ENCODE data around the gene ZGRF1.
"Not testable (repeated sequence)": the region's sequence is repeated elsewhere in the genome, so short reads cannot be mapped to it uniquely, and the experiment has no call there.

Gene ZGRF1

GRCh38 chr4:112637552-112637866 lies 800 bp upstream of the ZGRF1 start:
- no peak for DNase-seq (ENCODE audit: low read depth)

DNA sequence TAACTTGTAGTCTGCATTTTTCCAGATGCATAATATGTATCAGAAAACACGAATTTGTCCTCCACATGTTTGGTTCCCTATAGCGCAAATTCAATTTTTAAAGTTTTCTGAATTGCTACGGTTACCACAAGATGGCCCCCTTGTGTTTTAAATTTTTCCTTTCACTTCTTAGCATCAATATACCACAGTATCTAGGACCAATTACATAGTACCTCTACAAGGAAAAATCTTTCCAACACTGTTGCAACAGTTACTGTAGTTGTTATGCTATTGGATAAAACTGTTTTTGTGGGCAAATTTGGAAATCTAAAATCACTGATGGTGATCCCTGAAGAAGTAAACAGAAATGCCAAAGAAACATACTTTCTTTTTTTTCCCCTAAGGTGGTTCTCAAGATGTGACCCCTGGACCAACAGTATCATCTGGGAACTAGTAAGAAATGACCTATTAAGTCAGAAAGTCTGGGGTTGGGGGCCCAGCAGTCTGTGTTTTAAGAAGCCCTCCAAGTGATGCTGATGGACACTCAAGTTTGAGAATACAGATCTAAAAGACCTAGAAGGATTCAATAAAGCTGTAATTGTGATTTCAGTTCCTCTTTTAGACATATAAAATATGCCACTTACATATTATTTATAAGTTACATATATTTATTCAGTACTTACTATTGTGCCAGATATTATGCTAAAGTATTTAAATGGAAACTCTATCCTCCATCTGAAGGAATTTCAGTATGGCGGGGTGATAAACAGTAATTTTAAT lies 3.1 kb downstream of the ZGRF1 start:
- no peak for DNase-seq (ENCODE audit: low read depth)

DNA sequence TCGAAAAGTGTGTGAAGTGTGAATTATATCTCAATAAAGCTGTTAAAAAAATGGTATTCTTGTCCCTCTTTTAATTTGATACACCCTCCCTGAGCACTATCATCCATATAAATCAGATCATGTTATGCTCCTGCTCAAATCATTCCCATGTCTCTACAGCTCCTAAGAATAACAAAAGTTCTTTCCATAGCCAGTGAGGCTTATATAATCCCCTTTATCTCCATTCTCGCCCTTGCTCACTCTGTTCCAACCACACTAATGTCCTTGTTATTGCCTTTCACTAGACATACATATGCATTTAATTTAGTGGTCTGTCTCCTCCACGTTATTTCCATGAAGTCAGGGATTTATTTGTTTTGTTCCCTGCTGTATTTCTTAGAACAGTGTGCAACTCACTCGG lies 10.5 kb downstream of the ZGRF1 start:
- DNase-seq (ENCODE audit: low read depth): no peak

GRCh38 chr4:112616984-112617383 lies 19.7 kb downstream of the ZGRF1 start:
- DNase-seq (ENCODE audit: low read depth): no peak

GRCh38 chr4:112612814-112613213 lies 23.9 kb downstream of the ZGRF1 start:
- not testable (repeated sequence) for DNase-seq (ENCODE audit: low read depth)

DNA sequence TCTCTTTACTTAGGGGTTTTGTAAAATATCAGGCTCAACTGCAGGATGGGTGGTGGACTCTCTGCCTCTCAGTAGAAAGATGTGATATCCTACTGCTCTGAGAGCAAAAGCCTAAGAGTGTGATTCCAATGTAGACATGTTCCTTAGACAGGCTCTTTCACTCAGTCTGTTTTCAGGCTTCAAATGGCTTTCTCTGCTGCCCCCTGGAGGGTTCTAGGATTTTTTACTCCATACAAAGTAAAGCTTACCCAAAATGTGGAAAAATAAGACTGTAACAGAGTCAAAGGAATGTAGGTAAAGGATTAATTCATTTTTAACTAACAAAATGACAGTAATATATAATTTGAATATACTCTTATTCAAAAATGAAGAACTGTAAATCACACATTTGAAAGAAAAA lies 32.1 kb downstream of the ZGRF1 start:
- peak; percentile 35 for DNase-seq (ENCODE audit: low read depth)

DNA sequence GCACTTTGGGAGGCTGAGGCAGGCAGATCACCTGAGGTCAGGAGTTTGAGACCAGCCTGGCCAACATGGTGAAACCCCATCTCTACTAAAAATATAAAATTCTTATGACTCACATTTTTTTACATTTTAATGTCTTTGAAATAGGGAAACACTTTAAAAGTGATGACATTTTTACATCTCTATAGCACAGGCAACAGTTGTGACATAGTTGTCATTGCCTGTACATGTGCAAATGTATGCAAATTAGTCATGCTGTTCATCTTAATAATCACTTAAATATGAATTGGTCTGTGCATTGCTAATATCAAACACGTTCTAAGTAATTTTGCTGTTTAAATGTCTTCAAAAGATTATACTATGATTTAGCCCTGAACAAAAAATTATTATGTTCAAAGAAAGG lies 41.7 kb downstream of the ZGRF1 start:
- DNase-seq (ENCODE audit: low read depth): no peak

DNA sequence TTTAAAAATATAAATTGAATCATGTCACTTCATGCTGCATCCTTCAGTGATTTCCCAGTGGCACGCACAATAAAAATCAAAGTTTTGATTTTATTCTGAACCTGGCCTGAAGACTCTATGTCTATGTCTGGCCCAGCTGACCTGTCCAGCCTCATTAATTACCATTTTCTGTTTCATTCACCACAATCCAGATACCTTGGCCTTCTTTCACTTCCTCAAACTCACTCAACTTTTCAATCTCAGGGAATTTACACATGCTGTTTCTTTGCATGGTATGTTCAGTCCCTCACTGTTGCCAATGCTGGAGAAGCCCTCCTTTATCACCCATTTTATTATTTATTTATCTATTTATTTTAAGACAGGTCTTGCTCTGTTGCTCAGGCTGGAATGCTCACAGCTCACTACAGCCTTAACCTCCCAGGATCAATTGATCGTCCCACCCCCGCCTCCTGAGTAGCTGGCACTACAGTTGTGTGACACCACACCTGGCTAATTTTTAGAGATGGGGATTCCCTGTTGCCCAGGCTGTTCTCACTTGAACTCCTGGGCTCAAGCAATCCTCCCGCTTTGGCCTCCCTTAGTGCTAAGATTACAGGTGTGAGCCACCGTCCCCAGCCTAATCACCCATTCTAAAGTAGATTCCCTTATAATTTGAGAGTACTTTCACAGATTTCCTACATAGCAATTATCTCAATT lies 43.1 kb downstream of the ZGRF1 start:
- no peak for DNase-seq (ENCODE audit: low read depth)

DNA sequence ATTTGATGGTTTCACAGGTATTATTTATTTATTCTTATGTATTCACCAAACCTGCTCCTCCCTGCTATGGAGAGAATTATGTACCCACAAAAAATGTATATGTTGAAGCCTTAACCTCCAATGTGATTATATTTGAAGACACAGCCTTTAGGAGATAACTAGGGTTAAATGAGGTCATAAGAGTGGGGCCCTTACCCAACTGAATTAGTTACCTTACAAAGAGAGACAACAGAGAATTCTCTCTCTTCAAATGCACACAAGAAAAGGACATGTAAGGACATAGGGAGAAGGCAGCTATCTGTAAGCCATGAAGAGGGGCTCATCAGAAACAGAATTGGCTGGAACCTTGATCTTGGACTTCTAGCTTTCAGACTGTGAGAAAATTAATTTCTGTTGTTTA lies 44.0 kb downstream of the ZGRF1 start:
- DNase-seq (ENCODE audit: low read depth): no peak

GRCh38 chr4:112591593-112591992 lies 45.1 kb downstream of the ZGRF1 start:
- DNase-seq (ENCODE audit: low read depth): no peak

- DNase-seq (ENCODE audit: low read depth): peak; percentile 23
Observed at GRCh38 chr4:112589206-112589605, 47.5 kb downstream of the ZGRF1 start.

GRCh38 chr4:112585977-112586736 lies 50.6 kb downstream of the ZGRF1 start:
- DNase-seq (ENCODE audit: low read depth): no peak

DNA sequence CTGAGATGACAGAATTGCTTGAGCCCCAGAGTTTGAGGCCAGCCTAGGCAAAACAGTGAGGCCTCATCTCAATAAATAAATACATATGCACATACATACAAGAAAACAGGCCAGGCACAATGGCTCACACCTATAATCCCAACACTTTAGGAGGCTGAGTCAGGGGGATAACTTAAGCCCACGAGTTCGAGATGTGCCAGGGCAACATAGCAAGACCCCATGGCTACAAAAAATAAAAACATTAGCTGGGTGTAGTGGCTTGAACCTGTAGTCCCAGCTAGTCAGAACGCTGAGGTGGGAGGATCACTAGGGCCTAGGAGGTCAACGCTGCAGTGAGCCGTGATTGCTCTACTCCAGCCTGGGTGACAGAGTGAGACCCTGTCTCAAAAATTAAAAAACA lies 69.2 kb downstream of the ZGRF1 start:
- DNase-seq (ENCODE audit: low read depth): no peak

DNA sequence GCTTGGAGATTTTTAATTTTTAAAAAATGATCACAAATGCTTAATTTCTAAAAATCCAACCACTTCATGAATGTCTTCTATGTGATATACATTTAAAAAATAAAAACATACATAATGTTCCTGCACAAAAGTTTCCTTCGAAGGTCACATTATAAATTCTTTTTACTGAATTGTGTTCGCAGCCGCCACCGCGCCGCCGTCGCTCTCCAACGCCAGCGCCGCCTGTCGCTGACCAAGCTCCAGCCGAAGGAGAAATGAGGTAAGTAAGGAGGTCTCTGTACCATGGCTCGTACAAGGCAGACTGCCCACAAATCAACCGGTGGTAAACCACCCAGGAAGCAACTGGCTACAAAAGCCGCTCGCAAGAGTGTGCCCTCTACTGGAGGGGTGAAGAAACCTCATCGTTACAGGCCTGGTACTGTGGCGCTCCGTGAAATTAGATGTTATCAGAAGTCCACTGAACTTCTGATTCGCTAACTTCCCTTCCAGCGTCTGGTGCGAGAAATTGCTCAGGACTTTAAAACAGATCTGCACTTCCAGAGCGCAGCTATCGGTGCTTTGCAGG lies 71.9 kb downstream of the ZGRF1 start:
- no peak for DNase-seq (ENCODE audit: low read depth)

GRCh38 chr4:112563431-112564200 lies 73.1 kb downstream of the ZGRF1 start:
- DNase-seq (ENCODE audit: low read depth): no peak

- DNase-seq (ENCODE audit: low read depth): no peak
Observed at GRCh38 chr4:112562254-112562879, 74.3 kb downstream of the ZGRF1 start.

DNA sequence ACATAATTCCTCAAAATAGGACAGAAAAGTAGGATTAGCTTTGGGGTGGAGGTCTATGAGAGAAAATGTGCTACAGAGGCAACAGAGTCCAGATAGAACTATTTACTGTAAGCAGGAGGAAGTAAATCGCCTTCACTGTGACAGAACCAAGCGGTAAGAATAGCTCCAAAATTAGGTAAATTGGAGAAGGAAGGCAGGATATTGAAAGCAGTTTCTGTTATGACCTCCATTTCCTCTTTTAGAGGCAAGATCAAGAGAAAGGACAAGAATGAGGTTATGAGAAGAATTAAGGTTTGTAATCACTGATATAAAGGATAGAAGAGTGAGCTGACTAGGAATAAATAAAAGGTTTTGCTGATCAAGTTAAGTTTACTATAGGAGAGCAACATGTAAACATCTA lies 76.6 kb downstream of the ZGRF1 start:
- no peak for DNase-seq (ENCODE audit: low read depth)

GRCh38 chr4:112559053-112559452 lies 77.7 kb downstream of the ZGRF1 start:
- DNase-seq (ENCODE audit: low read depth): no peak

GRCh38 chr4:112557676-112558411 lies 78.9 kb downstream of the ZGRF1 start:
- DNase-seq (ENCODE audit: low read depth): no peak

DNA sequence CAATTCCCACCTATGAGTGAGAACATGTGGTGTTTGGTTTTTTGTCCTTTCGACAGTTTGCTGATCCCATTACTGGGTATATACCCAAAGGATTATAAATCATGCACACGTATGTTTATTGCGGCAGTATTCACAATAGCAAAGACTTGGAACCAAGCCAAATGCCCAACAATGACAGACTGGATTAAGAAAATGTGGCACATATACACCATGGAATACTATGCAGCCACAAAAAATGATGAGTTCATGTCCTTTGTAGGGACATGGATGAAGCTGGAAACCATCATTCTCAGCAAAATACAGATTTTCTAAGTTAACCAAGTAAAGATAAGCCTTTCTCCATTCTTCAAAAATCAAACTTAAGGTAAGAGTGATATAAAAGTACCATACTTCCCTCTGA lies 82.4 kb downstream of the ZGRF1 start:
- not testable (repeated sequence) for DNase-seq (ENCODE audit: low read depth)

DNA sequence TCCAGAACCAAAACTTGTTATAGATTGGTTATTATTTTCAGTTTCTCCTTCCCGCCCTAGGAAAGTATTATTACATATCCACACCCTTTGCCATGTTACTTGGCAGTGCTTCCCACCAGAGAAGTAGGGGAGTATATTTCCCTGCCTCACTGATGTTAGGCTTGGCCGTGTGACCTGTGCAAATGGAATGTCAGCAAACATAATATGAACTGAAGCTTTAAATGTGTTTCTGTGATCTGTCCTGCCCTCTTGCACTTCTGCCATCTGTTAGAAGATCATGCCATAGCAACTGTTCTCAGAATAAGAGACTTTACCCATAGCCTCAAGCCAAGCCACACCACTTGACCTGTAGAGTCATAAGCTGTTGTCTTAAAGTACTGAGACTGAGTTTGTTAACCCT lies 84.0 kb downstream of the ZGRF1 start:
- DNase-seq (ENCODE audit: low read depth): peak; percentile 31
